H1 (cell line): Measurements from ENCODE around the gene SLC1A2. TPM values are rescaled to one million over a fixed set of nuclear protein-coding genes. Genes with fewer than 3 reads are reported as not detected.

ENCODE experiments used
- CTCF ChIA-PET: fragments of 300-600 bp; sonication (Branson Sonifier 250); formaldehyde crosslinking; loops from one replicate; lab custom pipeline; 2021; ENCODE audit not compliant: partially characterized antibody; lab: Charles Lee
- POLR2A ChIA-PET: fragments of 300-600 bp; sonication (Branson Sonifier 250); formaldehyde crosslinking; loops from one replicate; lab custom pipeline; 2021; ENCODE audit warnings: inconsistent platforms; ENCODE audit not compliant: partially characterized antibody; lab: Charles Lee
- DNase-seq, 2 experiments: peaks; one replicate each; pipeline versions ENCODE4 v3.0.0 to v3.0.0-alpha.2; 2010 to 2022; ENCODE audit warnings: low spot score in 2 of 2, low read depth in 1 of 2, mixed read lengths in 1 of 2
- FAIRE-seq: peaks from 2 replicates; lab custom pipeline; 2011; peaks lifted over from hg19 to GRCh38; lab: Jason Lieb, UNC
- H2AFZ ChIP-seq: 2 replicates; pipeline ENCODE4 v1.8.1; 2012; ENCODE audit warnings: low read length, inconsistent platforms
- H2AK5ac ChIP-seq: 2 replicates; pipeline ENCODE4 v1.6.1; 2013; ENCODE audit warnings: low read depth, low read length
- H2BK120ac ChIP-seq: replicated peaks from 2 replicates; pipeline ENCODE3; 2013; ENCODE audit warnings: low read depth, low read length, inconsistent platforms
- H2BK12ac ChIP-seq: 2 replicates; pipeline ENCODE4 v1.6.1; 2013; ENCODE audit warnings: low read depth, low read length
- H2BK15ac ChIP-seq: 2 replicates; pipeline ENCODE4 v1.6.1; 2013; ENCODE audit warnings: low read length
- H2BK20ac ChIP-seq: 2 replicates; pipeline ENCODE4 v1.6.1; 2013; ENCODE audit warnings: low read length
- H2BK5ac ChIP-seq: 2 replicates; pipeline ENCODE4 v1.6.1; 2013; ENCODE audit warnings: low read depth, low read length
- H3K14ac ChIP-seq: 2 replicates; pipeline ENCODE4 v1.6.1; 2013; ENCODE audit warnings: inconsistent platforms; ENCODE audit not compliant: insufficient read length
- H3K18ac ChIP-seq: 2 replicates; pipeline ENCODE4 v1.6.1; 2013; ENCODE audit warnings: low read length; ENCODE audit errors: extremely low read depth
- H3K23ac ChIP-seq: 2 replicates; pipeline ENCODE4 v1.6.1; 2013; ENCODE audit warnings: inconsistent platforms; ENCODE audit not compliant: insufficient read length
- H3K23me2 ChIP-seq: 2 replicates; pipeline ENCODE4 v1.6.1; 2013; ENCODE audit warnings: low read depth, low read length
- H3K27ac ChIP-seq: 2 replicates; pipeline ENCODE4 v1.6.1; 2011; ENCODE audit warnings: low read depth, low read length, inconsistent platforms
- H3K27me3 ChIP-seq, 4 experiments: replicated peaks in 1 of 4; 1 replicate in 1 of 4; 2 replicates in 3 of 4; pipeline versions ENCODE4 v1.6.1 to v1.8.1; 2011 to 2013; ENCODE audit warnings: low read length in 3 of 4, mild to moderate bottlenecking in 3 of 4, inconsistent platforms in 2 of 4, mixed read lengths in 2 of 4, moderate library complexity in 1 of 4; ENCODE audit not compliant: control insufficient read depth in 3 of 4, insufficient read depth in 3 of 4; ENCODE audit errors: extremely low read depth in 1 of 4
- H3K36me3 ChIP-seq, 4 experiments: 2 replicates each; pipeline versions ENCODE4 v1.6.1 to v1.8.1; 2011 to 2013; ENCODE audit warnings: mild to moderate bottlenecking in 4 of 4, low read length in 3 of 4, moderate library complexity in 2 of 4, control low read depth in 1 of 4, inconsistent platforms in 1 of 4; ENCODE audit not compliant: insufficient read depth in 4 of 4, control insufficient read depth in 2 of 4
- H3K4ac ChIP-seq: replicated peaks from 2 replicates; pipeline ENCODE3; 2013; ENCODE audit warnings: low read length, low read depth, mixed read lengths, inconsistent platforms; ENCODE audit not compliant: insufficient read length
- H3K4me1 ChIP-seq, 4 experiments: replicated peaks in 1 of 4; 1 replicate in 1 of 4; 2 replicates in 3 of 4; pipeline versions ENCODE4 v1.6.1 to v1.8.1; 2011 to 2013; ENCODE audit warnings: low read length in 3 of 4, inconsistent platforms in 2 of 4, mixed read lengths in 1 of 4; ENCODE audit not compliant: insufficient read depth in 4 of 4, control insufficient read depth in 3 of 4
- H3K4me2 ChIP-seq, 2 experiments: 2 replicates each; pipeline versions ENCODE4 v1.6.1 to v1.8.1; 2011 to 2013; ENCODE audit warnings: low read depth in 2 of 2, low read length in 2 of 2, control low read depth in 1 of 2, inconsistent platforms in 1 of 2, mild to moderate bottlenecking in 1 of 2; ENCODE audit not compliant: insufficient read depth in 1 of 2
- H3K4me3 ChIP-seq, 4 experiments: fragments of 200-600, 300-600 bp in 1 of 4; sonication (generic), shearing (Covaris generic), sonication (Bioruptor Twin) in 1 of 4; 2 replicates each; pipeline versions ENCODE4 v1.5.1 to v1.8.1; 2011 to 2016; ENCODE audit warnings: low read length in 4 of 4, low read depth in 3 of 4, control low read depth in 2 of 4, inconsistent platforms in 2 of 4, mild to moderate bottlenecking in 2 of 4, mixed read lengths in 1 of 4, moderate library complexity in 1 of 4; ENCODE audit not compliant: insufficient read depth in 2 of 4; ENCODE audit errors: extremely low read depth in 1 of 4
- H3K56ac ChIP-seq: replicated peaks from 2 replicates; pipeline ENCODE3; 2013; ENCODE audit warnings: low read depth, mild to moderate bottlenecking, mixed read lengths, low read length, inconsistent platforms; ENCODE audit not compliant: insufficient read length
- H3K79me1 ChIP-seq: 2 replicates; pipeline ENCODE4 v1.6.1; 2013; ENCODE audit warnings: low read depth, low read length, control low read depth
- H3K79me2 ChIP-seq, 2 experiments: 2 replicates each; pipeline versions ENCODE4 v1.6.1 to v1.8.1; 2012 to 2013; ENCODE audit warnings: low read length in 2 of 2, mild to moderate bottlenecking in 2 of 2, inconsistent platforms in 1 of 2; ENCODE audit not compliant: insufficient read depth in 2 of 2, control insufficient read depth in 1 of 2
- H3K9ac ChIP-seq, 4 experiments: replicated peaks in 1 of 4; 1 replicate in 1 of 4; 2 replicates in 3 of 4; pipeline versions ENCODE4 v1.6.1 to v1.8.1; 2011 to 2013; ENCODE audit warnings: low read depth in 3 of 4, low read length in 3 of 4, control low read depth in 2 of 4, mild to moderate bottlenecking in 2 of 4, moderate library complexity in 2 of 4, inconsistent platforms in 1 of 4; ENCODE audit errors: extremely low read depth in 1 of 4
- H3K9me3 ChIP-seq, 2 experiments: 2 replicates each; pipeline versions ENCODE4 v1.6.1 to v1.8.1; 2012 to 2013; ENCODE audit warnings: mild to moderate bottlenecking in 2 of 2, moderate library complexity in 2 of 2, control low read depth in 1 of 2, inconsistent platforms in 1 of 2, low read depth in 1 of 2, low read length in 1 of 2, mixed read lengths in 1 of 2; ENCODE audit not compliant: insufficient read depth in 2 of 2
- H4K20me1 ChIP-seq, 2 experiments: replicated peaks in 1 of 2; 2 replicates each; pipeline versions ENCODE3 to v1.8.1; 2011 to 2013; ENCODE audit warnings: inconsistent platforms in 2 of 2, low read length in 2 of 2, mild to moderate bottlenecking in 1 of 2; ENCODE audit not compliant: insufficient read depth in 2 of 2, control insufficient read depth in 1 of 2
- H4K5ac ChIP-seq: 2 replicates; pipeline ENCODE4 v1.6.1; 2013; ENCODE audit warnings: low read length, low read depth, mixed read lengths, inconsistent platforms; ENCODE audit not compliant: insufficient read length
- H4K8ac ChIP-seq: 2 replicates; pipeline ENCODE4 v1.8.0; 2013; ENCODE audit warnings: mild to moderate bottlenecking, moderate library complexity, low read length, inconsistent platforms; ENCODE audit not compliant: insufficient read depth; ENCODE audit errors: extremely low read depth
- H4K91ac ChIP-seq: replicated peaks from 2 replicates; pipeline ENCODE3; 2013; ENCODE audit warnings: low read length, mixed read lengths, inconsistent platforms; ENCODE audit not compliant: insufficient read length
- BRCA1 ChIP-seq: IDR thresholded peaks from 2 replicates; pipeline ENCODE4 v1.6.1; 2012; ENCODE audit warnings: low read depth, low read length, improper control_type of control experiment
- EGR1 ChIP-seq: IDR thresholded peaks from 2 replicates; pipeline ENCODE4 v1.6.1; 2011; ENCODE audit warnings: low read depth, low read length, borderline replicate concordance
- POLR2AphosphoS5 ChIP-seq: IDR thresholded peaks from 2 replicates; pipeline ENCODE4 v1.6.1; 2011; ENCODE audit warnings: low read depth, low read length
- RFX5 ChIP-seq: IDR thresholded peaks from 2 replicates; pipeline ENCODE4 v1.6.1; 2011; ENCODE audit warnings: low read depth, low read length, improper control_type of control experiment, borderline replicate concordance
- SIRT6 ChIP-seq: IDR thresholded peaks from one replicate; pipeline ENCODE4 v1.7.1; 2012; ENCODE audit warnings: low read length, inconsistent platforms
- SP2 ChIP-seq: IDR thresholded peaks from 2 replicates; pipeline ENCODE4 v1.6.1; 2012; ENCODE audit warnings: mild to moderate bottlenecking, low read length, inconsistent platforms
- TAF7 ChIP-seq: optimal IDR thresholded peaks from 2 replicates; pipeline ENCODE3; 2011; ENCODE audit warnings: low read depth, mild to moderate bottlenecking, inconsistent platforms, low read length, moderate library complexity, borderline replicate concordance
- polyA plus RNA-seq, 7 experiments: library from polyadenylated mRNA; depleted of rRNA in 3 of 7; stranded (reverse) in 5 of 7; unstranded in 2 of 7; fragments of >200 nt in 5 of 7; fragments of 200-250 nt in 2 of 7; gene quantifications; 1 replicate in 5 of 7; 2 replicates in 1 of 7; 4 replicates in 1 of 7; pipeline versions ENCODE4 v1.2.1 to v1.2.3, GENCODE V29; 2011 to 2013; ENCODE audit warnings: missing spikeins in 2 of 7, mixed read lengths in 2 of 7
- total RNA-seq: library from RNA; stranded (reverse); fragmentation: NEBNext Ultra II Directional; extraction: Animal tissue kit (Norgen Biotek cat#: 25700); gene quantifications from 2 replicates; pipeline ENCODE4 v1.2.1, GENCODE V29; 2021
- TF ChIP-seq, protein P1 (sequence below): IDR thresholded peaks from 2 replicates; pipeline ENCODE4 v1.6.1; 2012; ENCODE audit warnings: inconsistent platforms

SLC1A2 gene
- total and polyA plus RNA-seq, 2 of the 8 experiments (the other 6 are each of a cell fraction or from before 2014, with no cell fraction given): 0.57 to 1.2 TPM

DNA sequence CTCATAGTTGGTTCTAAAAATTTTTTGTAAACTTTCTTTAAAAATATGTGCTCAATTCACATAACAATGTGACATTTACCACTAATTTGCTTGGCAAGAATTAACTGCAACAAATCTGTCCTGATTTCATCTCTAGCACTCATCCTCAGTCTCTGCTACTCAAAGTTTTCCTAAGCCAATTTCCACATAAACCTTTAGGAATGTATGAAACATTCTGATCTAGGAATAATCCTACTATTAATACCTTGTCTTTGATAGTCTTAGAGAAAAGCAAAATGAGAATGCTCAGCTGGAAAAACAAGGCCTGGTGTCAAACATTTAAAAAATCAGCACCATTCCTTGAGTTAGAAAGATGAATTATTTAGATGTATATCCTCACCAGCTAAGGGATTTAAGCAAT, 166.1 kb downstream of the SLC1A2 start:
- FAIRE-seq (no peak), DNase-seq (no peak)
- Histone ChIP-seq H4K5ac (no peak overlapping the region), H4K8ac (no peak overlapping the region), H3K18ac (no peak overlapping the region), H3K79me1 (no peaks in the 10 kb centered on the region), H3K9me3 (no peaks in the 10 kb centered on the region), H4K20me1 (no peaks in the 10 kb centered on the region), H2AFZ (no peak overlapping the region), H3K4me2 (no peak overlapping the region), H3K27me3 (no peaks in the 10 kb centered on the region), H2BK12ac (no peak overlapping the region), H4K91ac (no peak overlapping the region), H3K4me1 (no peaks in the 10 kb centered on the region), H3K14ac (no peak overlapping the region), H2BK15ac (no peak overlapping the region), H2BK5ac (no peak overlapping the region), H3K56ac (no peak overlapping the region), H2AK5ac (no peak overlapping the region), H3K4ac (no peak overlapping the region), H3K9ac (no peak overlapping the region), H3K36me3 (no peaks in the 10 kb centered on the region), H3K27ac (no peak overlapping the region), H3K23ac (no peak overlapping the region), H3K79me2 (no peaks in the 10 kb centered on the region), H3K23me2 (no peaks in the 10 kb centered on the region), H2BK20ac (no peak overlapping the region), H2BK120ac (no peak overlapping the region), H3K4me3 (no peak overlapping the region)
- ChIA-PET POLR2A (no interaction called here), CTCF (interaction anchor here (1.4 kb wide), 1 partner anchor 20 kb away, joined by 3 read pairs; no protein-coding TSS in a partner anchor)
- no peak for TF ChIP-seq BRCA1
- no peak for TF ChIP-seq TAF7
- no peak for TF ChIP-seq SP2
- TF ChIP-seq, protein P1, sequence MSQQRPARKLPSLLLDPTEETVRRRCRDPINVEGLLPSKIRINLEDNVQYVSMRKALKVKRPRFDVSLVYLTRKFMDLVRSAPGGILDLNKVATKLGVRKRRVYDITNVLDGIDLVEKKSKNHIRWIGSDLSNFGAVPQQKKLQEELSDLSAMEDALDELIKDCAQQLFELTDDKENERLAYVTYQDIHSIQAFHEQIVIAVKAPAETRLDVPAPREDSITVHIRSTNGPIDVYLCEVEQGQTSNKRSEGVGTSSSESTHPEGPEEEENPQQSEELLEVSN: no peak
- no peak for TF ChIP-seq SIRT6
- TF ChIP-seq EGR1: no peak
- no peak for TF ChIP-seq POLR2AphosphoS5
- no peak for TF ChIP-seq RFX5
